ENCODE results near the gene GEMIN7.

Gene GEMIN7

GRCh38 chr19:45063851-45064801, 14.9 kb upstream of the GEMIN7 start:
- no peak for DNase-seq

GRCh38 chr19:45066921-45067661, 12.0 kb upstream of the GEMIN7 start:
- DNase-seq = no peak

- DNase-seq = no peak
Measured at GRCh38 chr19:45068041-45068440, 11.0 kb upstream of the GEMIN7 start.

GRCh38 chr19:45069056-45069455, 10.0 kb upstream of the GEMIN7 start:
- no peak for DNase-seq

GRCh38 chr19:45070214-45070613, 8.8 kb upstream of the GEMIN7 start:
- DNase-seq = no peak

GRCh38 chr19:45070861-45071544, 8.1 kb upstream of the GEMIN7 start:
- no peak for DNase-seq

GRCh38 chr19:45071545-45071938, 7.5 kb upstream of the GEMIN7 start:
- DNase-seq = no peak

- no peak for DNase-seq
Measured at GRCh38 chr19:45071969-45072790, 6.9 kb upstream of the GEMIN7 start.

- no peak for DNase-seq
Measured at GRCh38 chr19:45074744-45075300, 4.2 kb upstream of the GEMIN7 start.

- DNase-seq = peak; percentile 36
Measured at GRCh38 chr19:45075301-45076028, 3.6 kb upstream of the GEMIN7 start.

- DNase-seq = no peak
Measured at GRCh38 chr19:45076029-45076850, 2.8 kb upstream of the GEMIN7 start, which contains the start of gene ZNF296. TSS of gene ZNF296 (minus strand) at chr19:45076478. CDS start at chr19:45076373, 105 bp downstream.

GRCh38 chr19:45076851-45077730, 2.0 kb upstream of the GEMIN7 start:
- no peak for DNase-seq

GRCh38 chr19:45078390-45079062, 534 bp upstream of the GEMIN7 start:
- no peak for DNase-seq

GRCh38 chr19:45079911-45080370, 881 bp downstream of the GEMIN7 start:
- DNase-seq = no peak

- DNase-seq = no peak
Measured at GRCh38 chr19:45082170-45082569, 3.1 kb downstream of the GEMIN7 start.

- DNase-seq = no peak
Measured at GRCh38 chr19:45086480-45086879, 7.4 kb downstream of the GEMIN7 start.

- no peak for DNase-seq
Measured at GRCh38 chr19:45087531-45087930, 8.5 kb downstream of the GEMIN7 start.

GRCh38 chr19:45090034-45090433, 11.0 kb downstream of the GEMIN7 start:
- no peak for DNase-seq

GRCh38 chr19:45090606-45091005, 11.5 kb downstream of the GEMIN7 start:
- no peak for DNase-seq

All from midbrain (tissue), 1 donor.